ENCODE data around the gene NRXN2. TPM values are rescaled to one million over a fixed set of nuclear protein-coding genes. Genes with fewer than 3 reads are reported as not detected.
A peak's percentile ranks its signal among the peaks of the same experiment; 100 is the strongest.

NRXN2 gene
- total and polyA plus RNA-seq, 9 donors, result 11.8 to 41.8 (median 30.5) TPM

- H3K36me3 ChIP-seq (ENCODE audit: control insufficient read depth, insufficient read depth, low read length), result no peaks in the 10 kb centered on the region
- H3K4me3 ChIP-seq (ENCODE audit: low read length), result no peak overlapping the region
- WGBS (ENCODE audit: insufficient coverage), result no CpG with 5 or more reads among the region's 1 CpG
- peaks cover 12% of the 10 kb centered on the region for H3K27me3 ChIP-seq (ENCODE audit: control insufficient read depth, insufficient read depth, low read length)
- H3K27ac ChIP-seq (ENCODE audit: low read length), result no peak overlapping the region
- DNase-seq, result no peak
- peaks cover 49% of the 10 kb centered on the region for H3K4me1 ChIP-seq (ENCODE audit: control insufficient read depth, insufficient read depth, low read length)
- no peaks in the 10 kb centered on the region for H3K9me3 ChIP-seq (replicated peaks; ENCODE audit: control insufficient read depth, low read depth, low read length)
Observed at GRCh38 chr11:64691543-64691942, 31.5 kb downstream of the NRXN2 start.

- Histone ChIP-seq H3K27me3 (ENCODE audit: control insufficient read depth, insufficient read depth, low read length) (peaks cover 12% of the 10 kb centered on the region), H3K27ac (ENCODE audit: low read length) (no peak overlapping the region), H3K9me3 (replicated peaks; ENCODE audit: control insufficient read depth, low read depth, low read length) (no peaks in the 10 kb centered on the region), H3K4me1 (ENCODE audit: control insufficient read depth, insufficient read depth, low read length) (peaks cover 57% of the 10 kb centered on the region), H3K4me3 (ENCODE audit: low read length) (no peak overlapping the region), H3K36me3 (ENCODE audit: control insufficient read depth, insufficient read depth, low read length) (no peaks in the 10 kb centered on the region)
- WGBS (ENCODE audit: insufficient coverage), result 35% methylated on average over 6 of the region's 8 CpGs
- peak; percentile 59 for DNase-seq
Observed at GRCh38 chr11:64690235-64690634, 32.8 kb downstream of the NRXN2 start.

DNA sequence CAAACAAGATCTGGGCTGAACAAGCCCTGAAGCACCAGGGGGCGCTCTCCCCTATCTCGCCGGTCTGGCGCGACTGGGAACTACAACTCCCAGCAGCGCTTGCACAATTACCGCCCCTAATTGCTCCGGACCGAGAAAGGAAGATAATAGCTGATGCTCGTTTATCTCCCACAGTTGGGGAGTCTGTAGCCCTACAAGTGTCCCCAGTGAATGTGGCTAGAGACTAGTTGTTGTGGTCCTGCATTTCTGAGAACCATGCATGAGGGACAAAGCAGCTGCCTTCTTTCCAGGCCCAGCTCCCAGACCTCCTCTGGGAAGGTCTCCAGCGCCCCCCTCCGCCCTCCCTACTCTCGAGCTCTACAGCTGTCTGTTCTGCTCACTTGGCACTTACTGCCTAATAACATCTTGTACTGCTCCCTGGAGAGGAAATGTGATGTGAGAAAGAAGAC lies 34.4 kb downstream of the NRXN2 start:
- Histone ChIP-seq H3K4me3 (ENCODE audit: low read length) (peak overlapping the region; percentile 45), H3K27me3 (ENCODE audit: control insufficient read depth, insufficient read depth, low read length) (peaks cover 13% of the 10 kb centered on the region), H3K27ac (ENCODE audit: low read length) (peak overlapping the region; percentile 93), H3K36me3 (ENCODE audit: control insufficient read depth, insufficient read depth, low read length) (no peaks in the 10 kb centered on the region), H3K4me1 (ENCODE audit: control insufficient read depth, insufficient read depth, low read length) (peaks cover 51% of the 10 kb centered on the region), H3K9me3 (replicated peaks; ENCODE audit: control insufficient read depth, low read depth, low read length) (no peaks in the 10 kb centered on the region)
- DNase-seq, result peak; percentile 97
- WGBS (ENCODE audit: insufficient coverage), result 0% methylated on average over 5 of the region's 13 CpGs

DNA sequence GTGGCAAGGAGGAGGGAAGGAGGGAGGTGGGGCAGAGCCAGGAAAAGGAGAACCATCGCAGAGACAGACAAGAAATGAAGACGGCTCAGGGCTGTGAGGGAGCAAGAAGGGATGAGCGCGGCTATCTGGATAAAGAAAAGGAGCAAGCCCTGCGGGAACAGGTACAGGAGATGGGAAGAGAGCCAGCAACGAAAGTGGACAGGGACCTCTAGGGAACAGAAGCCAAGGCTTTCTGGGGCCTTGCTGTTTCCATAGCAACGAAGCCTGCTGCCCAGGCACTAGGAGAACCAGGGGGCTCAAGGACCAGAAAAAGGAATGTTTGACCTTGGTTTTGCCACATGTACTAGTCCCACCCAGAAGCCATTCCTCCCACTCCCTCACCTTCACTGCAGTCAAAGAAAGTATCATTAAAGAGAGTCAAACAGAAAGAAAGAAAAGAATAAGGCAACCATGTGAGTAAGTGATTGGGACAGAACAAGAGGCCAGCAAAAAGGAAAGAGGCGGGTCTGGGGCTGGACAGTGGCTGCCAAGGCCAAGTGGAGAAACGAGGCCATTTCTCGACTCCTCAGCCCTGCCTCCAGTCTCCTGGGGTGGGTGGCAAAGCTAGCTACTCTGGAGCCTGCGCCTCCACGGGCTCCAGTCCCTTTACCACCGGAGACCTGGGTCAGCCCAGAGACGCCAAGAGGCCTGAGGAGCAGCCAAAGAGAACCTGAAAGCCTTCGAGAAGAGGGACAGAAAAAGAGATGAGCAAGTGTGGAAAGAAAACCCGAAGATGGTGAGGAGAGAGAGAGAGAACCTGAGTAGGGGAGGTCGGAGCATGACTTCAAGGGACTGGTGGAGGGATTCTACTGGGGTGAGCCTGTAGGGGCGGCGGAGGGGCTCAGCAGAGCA lies 35.1 kb downstream of the NRXN2 start:
- DNase-seq, result peak; percentile 43
- H3K4me3 ChIP-seq (ENCODE audit: low read length), result peak overlapping the region; percentile 45
- peaks cover 13% of the 10 kb centered on the region for H3K27me3 ChIP-seq (ENCODE audit: control insufficient read depth, insufficient read depth, low read length)
- whole genome bisulfite sequencing (ENCODE audit: insufficient coverage), result 43% methylated on average over 17 of the region's 19 CpGs
- no peaks in the 10 kb centered on the region for H3K9me3 ChIP-seq (replicated peaks; ENCODE audit: control insufficient read depth, low read depth, low read length)
- H3K36me3 ChIP-seq (ENCODE audit: control insufficient read depth, insufficient read depth, low read length), result no peaks in the 10 kb centered on the region
- peaks cover 48% of the 10 kb centered on the region for H3K4me1 ChIP-seq (ENCODE audit: control insufficient read depth, insufficient read depth, low read length)
- peak overlapping the region; percentile 93 for H3K27ac ChIP-seq (ENCODE audit: low read length)

DNA sequence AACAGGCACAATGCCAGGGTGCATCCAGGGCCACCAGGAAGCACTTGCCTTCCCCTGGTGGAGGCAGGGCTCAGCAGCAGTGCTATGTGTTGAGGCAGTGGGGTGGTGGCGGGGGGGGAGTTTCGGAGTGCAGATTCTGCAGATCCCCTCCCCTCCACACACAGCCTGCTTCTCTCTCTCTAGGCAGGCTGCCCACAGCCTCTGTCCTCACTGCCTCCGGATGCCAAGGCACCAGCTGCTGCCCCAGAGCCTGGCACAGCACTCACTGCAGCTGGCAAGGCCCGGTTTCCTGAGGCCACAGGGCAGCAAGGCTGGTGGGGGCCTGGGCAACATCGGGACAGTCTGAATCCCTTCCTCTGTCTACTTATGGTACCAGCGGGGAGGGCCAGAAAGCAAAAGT lies 35.8 kb downstream of the NRXN2 start:
- WGBS (ENCODE audit: insufficient coverage), result 61% methylated on average over 3 of the region's 6 CpGs
- Histone ChIP-seq H3K27ac (ENCODE audit: low read length) (peak overlapping the region; percentile 93), H3K4me3 (ENCODE audit: low read length) (no peak overlapping the region), H3K27me3 (ENCODE audit: control insufficient read depth, insufficient read depth, low read length) (peaks cover 13% of the 10 kb centered on the region), H3K9me3 (replicated peaks; ENCODE audit: control insufficient read depth, low read depth, low read length) (no peaks in the 10 kb centered on the region), H3K4me1 (ENCODE audit: control insufficient read depth, insufficient read depth, low read length) (peaks cover 48% of the 10 kb centered on the region), H3K36me3 (ENCODE audit: control insufficient read depth, insufficient read depth, low read length) (no peaks in the 10 kb centered on the region)
- peak; percentile 87 for DNase-seq

- Histone ChIP-seq H3K4me3 (ENCODE audit: low read length) (no peak overlapping the region), H3K36me3 (ENCODE audit: control insufficient read depth, insufficient read depth, low read length) (no peaks in the 10 kb centered on the region), H3K4me1 (ENCODE audit: control insufficient read depth, insufficient read depth, low read length) (peaks cover 48% of the 10 kb centered on the region), H3K27me3 (ENCODE audit: control insufficient read depth, insufficient read depth, low read length) (peaks cover 10% of the 10 kb centered on the region), H3K9me3 (replicated peaks; ENCODE audit: control insufficient read depth, low read depth, low read length) (no peaks in the 10 kb centered on the region), H3K27ac (ENCODE audit: low read length) (peak overlapping the region; percentile 38)
- WGBS (ENCODE audit: insufficient coverage), result 79% methylated on average over 4 of the region's 9 CpGs
- no peak for DNase-seq
Observed at GRCh38 chr11:64686466-64687170, 36.4 kb downstream of the NRXN2 start.

GRCh38 chr11:64685536-64685935 lies 37.5 kb downstream of the NRXN2 start:
- H3K4me3 ChIP-seq (ENCODE audit: low read length), result no peak overlapping the region
- H3K36me3 ChIP-seq (ENCODE audit: control insufficient read depth, insufficient read depth, low read length), result no peaks in the 10 kb centered on the region
- H3K27ac ChIP-seq (ENCODE audit: low read length), result no peak overlapping the region
- 90% methylated on average over 17 of the region's 18 CpGs for WGBS (ENCODE audit: insufficient coverage)
- H3K27me3 ChIP-seq (ENCODE audit: control insufficient read depth, insufficient read depth, low read length), result peaks cover 5% of the 10 kb centered on the region
- no peak for DNase-seq
- peaks cover 47% of the 10 kb centered on the region for H3K4me1 ChIP-seq (ENCODE audit: control insufficient read depth, insufficient read depth, low read length)
- no peaks in the 10 kb centered on the region for H3K9me3 ChIP-seq (replicated peaks; ENCODE audit: control insufficient read depth, low read depth, low read length)

DNA sequence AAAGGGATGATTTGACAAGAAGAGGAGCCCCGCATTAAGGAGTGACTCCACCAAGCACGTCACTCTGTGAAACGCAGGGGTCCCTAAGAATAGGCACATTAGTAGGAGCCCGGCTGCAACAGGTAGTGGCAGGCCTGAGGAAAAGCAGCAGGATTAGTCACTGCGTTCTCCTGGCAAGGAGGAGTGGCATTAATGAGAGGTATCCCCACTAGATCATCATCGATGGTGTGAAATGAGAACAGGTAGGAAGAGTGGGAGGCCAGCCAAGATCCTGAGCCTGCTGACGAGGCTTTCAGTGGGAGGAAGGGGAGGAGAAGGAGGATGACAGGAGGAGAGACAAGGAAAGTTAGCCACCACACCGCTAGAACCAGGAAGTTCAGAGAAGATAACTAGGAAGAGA lies 38.6 kb downstream of the NRXN2 start:
- Histone ChIP-seq H3K27ac (ENCODE audit: low read length) (no peak overlapping the region), H3K4me1 (ENCODE audit: control insufficient read depth, insufficient read depth, low read length) (peaks cover 35% of the 10 kb centered on the region), H3K36me3 (ENCODE audit: control insufficient read depth, insufficient read depth, low read length) (no peaks in the 10 kb centered on the region), H3K27me3 (ENCODE audit: control insufficient read depth, insufficient read depth, low read length) (peaks cover 3% of the 10 kb centered on the region), H3K4me3 (ENCODE audit: low read length) (no peak overlapping the region), H3K9me3 (replicated peaks; ENCODE audit: control insufficient read depth, low read depth, low read length) (no peaks in the 10 kb centered on the region)
- 58% methylated on average over 7 of the region's 8 CpGs for WGBS (ENCODE audit: insufficient coverage)
- DNase-seq, result no peak

DNA sequence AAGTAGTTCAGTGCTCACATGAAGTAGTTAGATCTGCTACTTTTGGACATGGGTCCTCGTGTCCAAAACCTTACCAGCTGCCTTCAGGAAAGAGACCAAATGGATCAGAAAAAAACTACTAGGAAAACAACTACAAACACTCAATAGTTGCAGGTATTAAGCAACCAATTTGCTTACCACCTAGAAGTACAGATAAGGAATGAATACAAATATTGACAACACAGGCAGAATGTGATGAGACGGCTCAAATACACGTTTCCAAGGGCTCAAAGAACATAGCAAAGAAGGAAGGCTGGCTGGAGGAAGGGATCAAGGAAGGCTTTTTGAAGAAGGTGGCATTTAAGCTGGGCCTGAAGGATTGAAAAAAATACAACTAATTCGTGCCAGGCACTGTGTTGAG lies 41.8 kb downstream of the NRXN2 start:
- WGBS (ENCODE audit: insufficient coverage), result 60% methylated on average over 1 of the region's 4 CpGs
- H3K27me3 ChIP-seq (ENCODE audit: control insufficient read depth, insufficient read depth, low read length), result peaks cover 12% of the 10 kb centered on the region
- no peaks in the 10 kb centered on the region for H3K36me3 ChIP-seq (ENCODE audit: control insufficient read depth, insufficient read depth, low read length)
- H3K27ac ChIP-seq (ENCODE audit: low read length), result no peak overlapping the region
- no peaks in the 10 kb centered on the region for H3K9me3 ChIP-seq (replicated peaks; ENCODE audit: control insufficient read depth, low read depth, low read length)
- H3K4me1 ChIP-seq (ENCODE audit: control insufficient read depth, insufficient read depth, low read length), result peaks cover 14% of the 10 kb centered on the region
- no peak overlapping the region for H3K4me3 ChIP-seq (ENCODE audit: low read length)
- DNase-seq, result no peak

GRCh38 chr11:64679846-64680245 lies 43.2 kb downstream of the NRXN2 start:
- WGBS (ENCODE audit: insufficient coverage), result no CpG with 5 or more reads among the region's 2 CpGs
- Histone ChIP-seq H3K9me3 (replicated peaks; ENCODE audit: control insufficient read depth, low read depth, low read length) (no peaks in the 10 kb centered on the region), H3K36me3 (ENCODE audit: control insufficient read depth, insufficient read depth, low read length) (no peaks in the 10 kb centered on the region), H3K27me3 (ENCODE audit: control insufficient read depth, insufficient read depth, low read length) (peaks cover 13% of the 10 kb centered on the region), H3K4me3 (ENCODE audit: low read length) (no peak overlapping the region), H3K27ac (ENCODE audit: low read length) (no peak overlapping the region), H3K4me1 (ENCODE audit: control insufficient read depth, insufficient read depth, low read length) (peaks cover 23% of the 10 kb centered on the region)
- no peak for DNase-seq

Data from muscle of leg (tissue), 11 donors.